Kidney glomerular epithelial cell (primary cell): ENCODE measurements around the gene SREBF2.
"Not testable (repeated sequence)": the region's sequence is repeated elsewhere in the genome, so short reads cannot be mapped to it uniquely, and the experiment has no call there.

Source experiments
- DNase-seq: peaks from one replicate; lab custom pipeline; 2025; lab: John Stamatoyannopoulos, UW

The SREBF2 gene

DNA sequence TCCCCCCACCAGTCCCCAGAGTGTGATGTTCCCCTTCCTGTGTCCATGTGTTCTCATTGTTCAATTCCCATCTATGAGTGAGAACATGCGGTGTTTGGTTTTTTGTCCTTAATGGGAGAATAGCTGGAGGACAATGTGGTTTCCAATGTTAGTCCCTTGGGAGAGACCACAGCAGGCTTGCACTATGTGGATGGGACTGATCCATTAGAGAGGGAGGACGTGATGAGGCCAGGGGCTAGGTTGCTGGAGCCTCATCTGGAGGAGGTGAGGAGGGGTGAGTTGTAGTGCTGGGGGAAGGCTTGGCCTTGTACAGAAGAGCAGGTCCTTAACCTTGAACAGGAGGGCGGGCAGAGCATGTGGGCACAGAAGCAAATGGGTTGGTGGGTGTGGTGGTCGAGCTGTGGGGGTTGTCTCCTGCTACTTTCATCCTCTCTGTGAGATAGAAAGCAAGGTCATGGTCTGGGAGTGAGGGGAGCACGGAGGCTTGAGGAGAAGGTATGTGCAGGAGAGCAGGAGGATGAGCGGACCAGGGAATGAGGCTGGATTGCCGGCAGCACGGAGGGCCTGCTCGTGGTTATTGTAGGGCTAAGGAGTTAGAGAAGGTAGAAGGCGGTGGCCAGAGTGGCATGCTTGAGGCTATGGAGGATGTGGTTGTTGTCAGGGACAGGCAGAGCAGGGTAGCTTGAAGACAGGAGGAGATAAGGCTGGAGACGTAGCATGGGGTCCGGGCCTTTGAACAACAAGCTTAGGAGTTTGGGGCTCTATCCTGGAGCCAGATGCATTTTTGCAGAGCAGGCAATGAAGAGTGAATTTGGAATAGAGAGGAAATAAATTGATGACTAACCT lies 11.2 kb upstream of the SREBF2 start:
- DNase-seq: no peak

DNA sequence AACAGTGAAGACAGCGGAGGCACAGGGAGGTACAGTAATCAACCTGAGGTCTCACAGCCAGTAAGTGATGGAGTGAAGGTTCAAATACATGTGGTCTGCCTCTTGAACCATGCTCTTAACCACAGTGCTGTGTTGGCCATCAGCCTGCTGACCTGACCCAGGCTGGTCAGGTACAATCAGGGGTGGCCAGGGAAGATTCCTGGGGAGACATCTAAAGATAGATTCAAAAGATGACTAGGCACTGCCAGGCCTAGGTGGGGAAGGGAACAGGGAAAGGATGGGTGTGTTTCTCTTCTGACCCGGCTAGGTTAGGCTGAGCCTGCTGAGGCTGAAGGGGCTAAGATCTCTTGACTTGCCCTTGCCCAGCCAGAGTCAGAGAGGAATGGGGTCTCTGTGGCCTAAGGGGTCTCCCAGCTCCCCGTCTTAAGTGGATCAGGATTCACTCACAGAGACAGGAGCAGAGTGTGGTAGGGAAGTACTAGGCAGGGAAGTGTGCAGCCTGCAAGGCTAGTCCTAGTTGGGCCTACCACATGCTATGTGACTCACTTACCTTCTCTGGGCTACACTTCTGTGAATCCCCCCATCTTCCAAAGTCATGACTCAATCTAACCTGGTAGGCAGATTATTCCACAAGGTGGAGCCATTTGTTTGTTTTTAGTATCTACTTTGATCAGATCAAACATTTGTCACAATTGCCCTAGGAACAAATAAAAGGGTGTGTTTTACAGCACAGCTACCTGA lies 10.4 kb upstream of the SREBF2 start:
- DNase-seq: peak; percentile 79

DNA sequence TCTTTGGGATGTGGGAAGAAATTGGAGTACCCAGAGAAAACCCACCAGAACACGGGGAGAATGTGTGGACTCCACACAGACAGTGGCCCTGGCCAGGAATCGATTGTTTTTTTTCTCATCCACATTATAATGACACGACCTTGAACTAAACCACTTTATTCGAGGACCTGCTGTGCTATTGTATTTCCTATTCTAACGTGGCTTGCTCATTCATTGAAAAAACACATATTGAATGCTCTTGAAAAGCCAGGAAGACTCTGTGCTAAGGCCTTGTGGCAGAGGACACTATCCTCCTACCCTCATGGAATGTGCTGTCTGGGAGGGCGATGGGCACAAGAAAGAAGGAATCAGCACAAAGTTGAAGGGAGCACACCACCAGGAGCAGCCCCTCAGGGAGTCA lies 9.1 kb upstream of the SREBF2 start:
- no peak for DNase-seq

DNA sequence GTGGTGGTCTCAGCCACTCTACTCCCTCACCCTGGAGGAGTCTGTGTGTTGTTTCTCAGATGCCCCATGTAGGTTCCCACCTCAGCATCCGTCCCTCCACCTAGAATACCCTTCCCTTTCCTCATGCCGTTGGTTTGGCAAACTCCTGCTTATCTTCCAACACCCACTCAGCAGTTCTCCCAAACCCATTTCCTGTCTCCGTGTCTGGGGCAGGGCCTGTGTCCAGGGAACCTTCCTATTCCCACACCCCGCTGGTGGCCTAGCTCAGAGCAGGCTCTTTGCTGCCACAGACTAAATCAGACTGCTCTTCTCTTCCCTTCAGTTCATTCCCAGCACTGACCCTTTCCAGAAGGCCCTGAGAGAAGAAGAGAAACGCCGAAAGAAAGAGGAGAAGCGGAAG lies 7.5 kb upstream of the SREBF2 start:
- no peak for DNase-seq

DNA sequence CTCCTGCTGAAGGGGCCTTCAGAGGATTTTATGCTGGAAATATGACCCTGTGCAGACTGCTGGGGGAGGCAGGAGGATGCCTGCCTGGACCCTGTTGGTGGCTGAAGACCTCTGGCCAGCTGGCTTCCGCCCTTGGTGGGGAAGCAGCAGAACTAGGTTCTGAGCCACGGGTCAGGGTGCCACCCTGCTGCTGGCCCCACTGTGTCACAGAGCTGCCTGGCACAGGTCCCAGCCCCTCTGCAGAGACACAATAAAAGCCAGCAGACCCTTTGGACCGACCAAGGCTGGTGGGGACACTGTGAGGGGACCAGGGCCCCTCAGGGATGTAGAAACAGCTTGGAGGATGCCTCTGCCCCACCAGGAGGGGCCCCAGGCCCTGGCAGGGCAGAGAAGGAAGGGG lies 6.9 kb upstream of the SREBF2 start:
- DNase-seq: no peak

DNA sequence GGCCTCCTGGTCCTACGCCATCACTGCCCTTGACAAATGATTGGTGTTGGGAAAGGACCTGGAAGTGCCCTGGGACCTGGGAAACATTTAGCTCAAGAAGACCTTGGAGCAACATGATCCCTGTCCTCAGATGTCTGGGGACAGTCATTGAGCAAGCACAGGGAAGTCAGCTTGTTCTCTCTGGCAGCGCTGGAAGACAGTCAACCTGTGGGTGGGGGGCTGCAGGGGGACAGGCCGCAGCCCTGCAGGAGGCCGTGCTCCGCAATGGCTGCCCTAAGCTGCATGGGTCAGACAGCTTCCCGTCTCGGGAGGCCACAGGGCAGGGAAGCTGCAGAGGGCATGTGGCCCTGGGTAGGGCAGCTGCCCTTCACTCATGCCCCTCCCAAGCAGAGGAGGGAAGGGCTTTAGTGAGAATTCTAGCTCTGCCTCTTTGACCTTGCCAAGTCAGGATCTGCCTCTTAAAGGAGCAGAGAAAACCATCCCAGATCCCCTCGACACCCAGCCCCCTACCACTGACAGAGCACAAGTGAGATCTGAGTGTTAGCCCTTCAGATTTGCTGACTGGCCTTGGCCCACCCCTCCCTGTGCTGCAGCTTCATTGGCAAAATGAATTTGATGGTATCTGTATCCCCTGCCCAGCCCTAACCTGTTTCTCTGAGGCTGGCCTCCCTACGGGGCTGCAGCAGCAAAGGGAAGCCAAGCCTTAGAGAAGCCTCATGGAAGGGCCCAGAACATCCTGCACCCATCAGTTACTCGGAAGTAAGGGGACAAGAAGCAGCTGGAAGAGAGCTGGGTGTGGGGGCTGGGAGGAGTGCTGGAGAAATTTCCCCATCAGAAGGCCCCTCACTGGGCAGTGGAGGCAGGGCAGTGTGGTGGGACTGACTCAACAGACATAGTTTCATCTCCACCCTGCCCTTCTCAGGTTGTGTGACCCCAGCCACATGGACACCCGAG lies 6.2 kb upstream of the SREBF2 start:
- DNase-seq: no peak

DNA sequence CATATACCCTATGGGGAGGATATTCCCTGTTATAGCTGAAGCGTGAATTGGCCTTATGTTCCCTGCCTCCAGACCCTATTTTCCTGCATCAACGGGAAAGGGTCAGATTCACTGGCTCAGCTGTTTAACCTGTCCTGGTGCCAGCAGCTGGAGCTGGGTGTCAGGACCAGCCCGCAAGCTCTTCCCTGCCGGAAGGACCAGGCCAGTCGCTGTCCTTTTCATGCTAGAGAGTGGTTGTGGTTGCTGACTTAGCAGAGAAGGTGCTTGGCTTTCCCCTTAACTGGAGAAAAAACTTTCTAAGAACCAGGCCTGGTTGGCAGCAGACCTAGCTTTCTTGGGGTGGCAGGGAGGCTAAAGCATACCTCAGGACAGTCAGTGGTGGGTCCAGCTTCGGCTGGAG lies 5.2 kb upstream of the SREBF2 start:
- DNase-seq: no peak

DNA sequence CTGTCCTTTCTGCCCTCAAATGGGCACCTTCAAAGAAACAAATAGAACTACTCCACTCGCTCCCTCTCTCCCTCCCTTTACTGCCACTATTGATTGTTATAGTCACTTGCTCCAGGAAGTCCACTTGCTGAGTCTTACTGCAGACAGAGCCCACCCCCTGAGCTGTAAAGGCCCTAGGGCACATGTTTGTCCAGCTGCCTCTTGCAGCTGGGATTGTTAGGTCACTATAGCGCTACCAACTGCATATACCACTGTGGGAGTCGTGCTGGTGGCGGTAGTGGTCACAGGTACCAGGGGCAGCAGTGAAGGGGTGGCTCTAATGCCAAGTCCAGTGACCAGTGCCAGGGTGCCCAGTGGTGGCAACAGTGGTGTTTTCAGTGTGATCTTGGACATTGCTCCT lies 4.4 kb upstream of the SREBF2 start:
- DNase-seq: no peak

DNA sequence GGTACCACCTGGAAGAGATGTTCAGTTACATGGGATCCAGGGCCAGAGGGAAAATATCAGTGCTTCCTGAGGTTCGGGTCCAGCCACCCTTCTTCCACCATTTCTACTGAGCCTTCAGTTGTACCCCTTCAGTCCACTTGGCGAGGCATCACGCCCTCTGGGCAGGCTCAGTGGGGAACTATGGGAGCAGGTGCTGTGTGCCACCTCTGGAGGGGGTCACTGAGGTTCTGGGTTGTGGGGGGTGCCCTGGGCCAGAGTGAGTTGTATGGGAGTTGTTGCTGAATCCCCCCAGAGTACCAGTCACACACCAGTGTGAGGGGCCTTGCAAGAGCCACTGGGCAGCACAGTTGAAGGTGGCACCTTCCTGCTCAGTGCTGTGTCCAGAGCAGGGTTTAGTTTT lies 2.7 kb upstream of the SREBF2 start:
- DNase-seq: no peak

DNA sequence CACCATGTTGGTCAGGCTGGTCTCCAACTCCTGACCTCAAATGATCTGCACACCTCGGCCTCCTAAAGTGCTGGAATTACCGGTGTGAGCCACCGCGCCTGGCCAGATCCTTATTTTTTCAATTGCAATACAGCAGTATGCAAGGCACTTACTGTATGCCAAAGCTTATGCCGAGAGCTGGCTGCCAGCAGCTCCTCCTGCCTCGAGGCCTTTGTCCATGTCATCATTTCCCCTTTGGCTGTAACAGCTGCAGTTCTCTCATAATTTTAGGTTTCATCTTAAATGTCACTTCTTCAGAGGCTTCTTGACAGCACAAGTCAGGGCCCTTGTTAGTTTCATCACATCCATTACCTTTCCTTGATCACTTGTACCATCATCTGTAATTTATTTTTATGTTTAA lies 1.5 kb upstream of the SREBF2 start:
- DNase-seq: no peak

DNA sequence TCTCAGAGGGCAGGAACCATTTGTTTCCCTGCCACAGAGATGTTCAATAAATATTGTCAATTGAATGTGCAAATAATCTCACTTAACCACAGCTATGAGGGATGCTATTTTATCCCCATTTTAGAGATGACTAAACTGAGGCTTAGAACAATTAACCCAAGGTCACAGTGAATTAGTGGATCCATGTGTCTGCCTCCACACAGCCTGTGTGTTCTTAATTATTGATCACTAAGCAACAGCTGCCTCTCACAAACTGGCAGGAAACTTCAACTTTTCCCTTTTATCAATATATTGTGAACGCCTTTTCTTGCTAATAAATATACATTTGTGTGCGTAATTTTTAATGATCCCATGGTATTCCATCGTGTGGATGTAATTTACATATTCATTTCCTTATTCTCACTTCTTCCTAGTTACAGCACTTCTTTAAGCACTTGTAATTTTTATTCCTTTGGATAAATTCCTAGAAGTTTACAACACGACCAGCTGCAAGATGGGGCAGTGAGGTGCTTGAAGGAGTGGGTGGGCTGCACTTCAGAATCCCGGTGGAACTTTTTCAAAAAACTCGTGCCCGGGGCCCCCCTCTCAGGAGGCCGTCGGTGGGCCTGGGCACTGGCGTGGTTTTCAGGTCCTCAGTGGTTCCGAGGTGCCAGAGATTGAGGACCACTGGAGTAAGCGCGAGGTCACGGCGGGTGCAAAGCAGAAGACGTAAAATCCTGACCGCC lies 915 bp upstream of the SREBF2 start:
- DNase-seq: no peak

DNA sequence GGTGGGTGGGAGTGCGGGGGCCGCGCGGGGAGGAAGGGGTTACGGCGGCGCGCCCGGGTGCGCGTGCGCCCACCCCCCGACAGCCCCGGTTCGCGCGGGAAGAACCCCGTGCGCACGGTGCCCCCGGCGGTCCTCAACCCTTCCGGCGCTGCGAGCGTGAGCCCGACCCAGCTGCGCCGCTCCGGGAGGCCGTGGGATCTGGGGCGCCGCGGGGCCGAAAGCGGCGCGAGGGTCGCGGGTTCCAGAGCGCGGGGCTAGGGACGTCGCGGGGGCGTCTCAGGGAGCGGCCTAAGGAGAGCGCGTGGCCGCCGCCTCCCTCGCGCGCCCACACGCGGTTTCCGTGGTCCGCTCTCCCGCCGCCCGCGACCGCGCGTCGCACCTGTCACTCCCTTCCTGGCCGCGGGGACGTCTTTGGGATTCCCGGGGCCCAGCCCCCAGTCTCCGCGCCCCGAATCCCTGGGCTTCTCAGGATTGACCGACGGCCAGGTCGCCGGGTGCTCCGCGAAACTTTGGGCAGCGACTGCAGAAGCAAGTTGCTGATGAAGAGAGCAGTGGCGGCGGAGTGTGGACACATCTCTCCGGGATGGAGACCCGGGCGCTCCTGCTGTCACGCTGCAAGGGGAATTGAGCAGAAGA lies 582 bp downstream of the SREBF2 start:
- DNase-seq: no peak

DNA sequence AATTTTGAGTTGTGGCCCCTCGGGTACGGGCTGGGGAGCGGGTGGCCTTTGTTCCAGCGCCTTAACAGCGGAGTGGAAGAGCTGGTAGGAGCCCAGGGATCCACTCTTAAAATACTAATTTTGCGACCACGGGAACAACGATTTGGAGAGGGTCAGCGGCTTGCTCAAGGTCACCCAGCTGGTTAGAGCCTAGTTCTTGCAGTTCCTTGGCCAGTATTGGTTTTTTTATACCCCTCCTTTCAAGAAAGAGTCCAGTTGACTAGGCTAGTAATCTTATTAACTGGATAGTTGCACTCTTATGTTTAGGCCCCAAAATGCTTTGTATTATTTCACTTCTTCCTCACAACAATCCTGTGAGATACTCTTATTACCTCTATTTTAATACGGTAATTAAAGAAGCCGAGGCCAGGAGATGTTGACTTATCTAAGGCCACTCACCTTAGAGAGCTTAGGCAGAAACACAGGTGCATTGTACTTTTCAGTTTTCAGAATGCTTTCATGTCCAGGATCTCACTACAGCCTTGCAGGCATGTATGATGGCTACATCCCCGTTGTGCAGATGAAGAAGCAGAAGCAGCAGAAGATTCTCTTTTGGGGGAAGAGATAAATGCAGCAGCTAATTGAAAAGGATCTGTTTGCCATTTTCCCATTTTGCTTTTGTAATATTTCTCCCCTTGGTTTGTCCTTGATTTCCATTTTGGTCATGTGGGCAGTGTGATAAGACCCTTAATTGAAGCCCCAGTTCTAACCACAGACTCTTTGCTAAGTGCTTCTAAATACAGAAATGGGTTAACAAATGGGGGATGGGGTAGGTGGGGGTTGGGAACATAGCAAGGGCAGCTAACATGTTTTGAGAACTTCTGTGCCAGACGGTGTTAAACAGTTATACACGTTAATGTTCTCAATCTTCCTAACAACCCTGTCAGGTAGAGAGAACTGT lies 1.4 kb downstream of the SREBF2 start:
- no peak for DNase-seq

DNA sequence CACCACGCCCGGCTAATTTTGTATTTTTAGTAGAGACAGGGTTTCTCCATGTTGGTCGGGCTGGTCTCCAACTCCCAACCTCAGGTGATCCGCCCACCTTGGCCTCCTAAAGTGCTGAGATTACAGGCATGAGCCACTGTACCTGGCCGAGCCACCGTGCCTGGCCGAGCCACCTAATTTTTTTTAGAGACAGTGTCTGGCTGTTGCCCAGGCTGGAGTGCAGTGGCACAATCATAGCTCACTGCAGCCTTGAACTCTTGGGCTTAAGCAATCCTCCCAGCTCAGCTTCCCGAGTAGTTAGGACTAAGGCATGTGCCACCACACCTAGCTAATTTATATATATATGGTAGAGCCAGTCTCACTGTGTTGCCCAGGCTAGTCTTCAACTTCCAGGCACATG lies 2.6 kb downstream of the SREBF2 start:
- not testable (repeated sequence) for DNase-seq

DNA sequence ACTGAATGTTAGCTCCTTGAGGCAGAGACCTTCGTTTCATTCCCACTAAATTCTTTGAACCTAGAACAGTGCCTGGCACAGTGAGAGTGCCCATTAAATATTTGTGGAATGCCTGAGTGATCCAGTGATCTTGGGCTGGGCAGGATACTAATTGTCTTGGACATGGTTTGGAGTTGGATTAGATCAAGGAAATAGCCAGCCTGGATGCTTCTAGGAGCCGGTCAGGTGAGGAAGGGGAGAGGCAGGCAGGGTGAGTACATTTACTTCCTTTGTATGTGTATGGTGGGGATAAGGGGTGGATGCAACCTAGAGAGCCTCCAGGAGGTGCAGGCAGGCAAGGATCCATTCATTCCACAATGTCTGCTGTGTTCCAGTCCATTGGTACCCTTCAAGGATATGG lies 3.6 kb downstream of the SREBF2 start:
- DNase-seq: no peak

DNA sequence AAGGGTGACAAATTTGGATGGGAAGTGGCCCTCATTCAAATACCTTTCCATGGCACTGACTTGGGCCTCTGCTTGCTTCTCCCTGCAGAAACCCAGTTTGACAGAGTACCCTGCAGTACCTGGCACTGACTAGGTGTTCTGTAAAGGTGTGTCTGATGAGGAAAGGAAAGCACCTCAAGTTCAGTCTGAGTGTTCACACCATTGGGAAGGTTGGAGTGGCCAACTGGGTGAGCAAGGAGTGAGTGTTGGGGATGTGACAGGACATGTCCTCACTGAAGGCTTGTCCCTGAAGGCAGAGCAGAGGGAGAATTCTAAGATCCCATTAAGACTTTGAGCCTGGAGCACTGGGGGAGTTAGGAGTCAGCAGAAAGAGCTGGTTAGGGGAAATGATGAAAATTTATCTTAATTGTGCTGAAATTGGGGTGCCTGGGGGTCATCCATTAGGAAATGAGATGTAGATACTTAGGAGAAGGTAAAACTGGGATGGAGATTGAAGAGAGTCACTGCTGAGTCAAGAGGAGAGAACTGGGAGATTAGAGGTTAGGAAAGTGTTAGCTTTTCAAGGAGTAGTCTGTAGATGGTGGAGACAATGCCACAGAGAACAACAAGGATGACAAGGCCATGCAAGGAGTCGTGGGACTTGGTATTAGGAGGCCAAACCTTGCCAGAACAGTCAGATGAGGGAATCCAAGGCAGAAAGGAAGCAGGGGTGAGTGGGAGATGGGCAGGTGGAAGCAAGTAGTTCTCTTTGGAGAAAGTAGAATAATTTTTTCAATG lies 6.1 kb downstream of the SREBF2 start:
- no peak for DNase-seq

DNA sequence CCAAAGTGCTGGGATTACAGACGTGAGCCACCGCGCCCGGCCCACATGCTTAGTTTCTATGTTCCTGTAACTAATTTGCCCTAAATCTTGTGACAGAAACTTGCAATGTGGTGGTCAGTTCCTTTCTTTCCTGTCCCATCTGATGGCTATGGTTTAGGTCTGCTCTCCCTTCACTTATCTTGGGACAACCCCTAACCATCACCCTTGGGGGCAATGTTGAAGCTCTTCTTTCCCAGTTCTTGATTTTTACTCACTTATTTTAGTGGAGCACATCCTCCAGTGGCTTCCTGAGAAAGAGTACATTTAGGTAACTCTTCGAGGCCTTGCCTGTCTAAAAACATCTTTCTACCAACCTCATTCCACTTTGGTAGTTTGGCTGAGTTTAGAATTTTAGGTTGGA lies 7.3 kb downstream of the SREBF2 start:
- no peak for DNase-seq

DNA sequence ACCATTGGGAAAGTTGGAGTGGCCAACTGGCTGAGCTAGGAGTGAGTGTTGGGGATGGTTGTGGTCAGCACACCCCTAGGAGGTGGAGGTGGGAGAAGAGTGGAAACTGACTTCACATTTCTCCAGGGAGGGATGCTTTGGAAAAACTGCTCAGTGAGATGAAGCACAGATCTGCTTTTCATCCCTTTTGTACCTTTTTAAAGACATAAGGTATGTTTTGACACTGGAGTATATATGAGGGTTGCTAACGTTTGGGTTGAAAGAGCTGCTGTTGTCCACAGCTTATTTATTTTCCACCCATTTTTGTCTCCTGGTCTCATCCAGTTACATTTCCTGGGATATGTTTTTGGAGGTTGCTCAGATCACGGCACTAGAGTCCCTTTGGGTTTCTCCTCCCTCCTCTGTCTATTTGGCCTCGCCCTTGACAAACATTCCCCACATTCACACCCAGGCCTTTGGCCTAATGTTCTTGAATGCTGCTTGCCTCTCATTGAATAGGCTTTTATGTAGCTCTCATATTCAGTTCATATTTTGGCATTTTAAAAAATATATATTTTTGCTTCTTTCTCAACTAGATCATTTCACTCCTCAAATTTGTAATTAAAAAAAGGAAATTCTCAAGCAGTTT lies 8.3 kb downstream of the SREBF2 start:
- DNase-seq: no peak
